HG03575 (cell line): ENCODE data around the gene OR6N2.

ENCODE experiments used
- ATAC-seq: cut with Tn5 transposase; IDR thresholded peaks from one replicate; pipeline ENCODE4 v1.9.1; 2021; ENCODE audit not compliant: unreplicated experiment, insufficient number of reproducible peaks, low FRiP score; ENCODE audit errors: extremely low read depth

OR6N2 gene

GRCh38 chr1:158781104-158781503 lies at the start of gene OR6N2:
OR6N2 (minus strand) TSS chr1:158781204; CDS start chr1:158777635, 3,569 bp downstream.
- ATAC-seq = no peak

- ATAC-seq = peak; percentile 40
Observed at GRCh38 chr1:158830074-158830677, 49.2 kb upstream of the OR6N2 start.

- no peak for ATAC-seq
Observed at GRCh38 chr1:158821723-158822122, 40.7 kb upstream of the OR6N2 start.

- peak; percentile 93 for ATAC-seq
Observed at GRCh38 chr1:158819461-158820443, 38.7 kb upstream of the OR6N2 start.

GRCh38 chr1:158818975-158819431 lies 38.0 kb upstream of the OR6N2 start:
- no peak for ATAC-seq

GRCh38 chr1:158818560-158818959 lies 37.6 kb upstream of the OR6N2 start:
- no peak for ATAC-seq

- ATAC-seq = no peak
Observed at GRCh38 chr1:158814970-158815369, 34.0 kb upstream of the OR6N2 start.

GRCh38 chr1:158813164-158813563 lies 32.2 kb upstream of the OR6N2 start:
- no peak for ATAC-seq

GRCh38 chr1:158812336-158812735 lies 31.3 kb upstream of the OR6N2 start:
- ATAC-seq = no peak

- ATAC-seq = no peak
Observed at GRCh38 chr1:158810311-158810710, 29.3 kb upstream of the OR6N2 start.

GRCh38 chr1:158809862-158810261 lies 28.9 kb upstream of the OR6N2 start:
- ATAC-seq = no peak

GRCh38 chr1:158809256-158809655 lies 28.3 kb upstream of the OR6N2 start:
- no peak for ATAC-seq

GRCh38 chr1:158806916-158807536 lies 26.0 kb upstream of the OR6N2 start:
- ATAC-seq = no peak

- no peak for ATAC-seq
Observed at GRCh38 chr1:158803678-158804077, 22.7 kb upstream of the OR6N2 start.

GRCh38 chr1:158801396-158801795 lies 20.4 kb upstream of the OR6N2 start:
- ATAC-seq = no peak

GRCh38 chr1:158800526-158800925 lies 19.5 kb upstream of the OR6N2 start:
- no peak for ATAC-seq

GRCh38 chr1:158799689-158800088 lies 18.7 kb upstream of the OR6N2 start:
- ATAC-seq = no peak

- ATAC-seq = no peak
Observed at GRCh38 chr1:158798531-158798930, 17.5 kb upstream of the OR6N2 start.

- no peak for ATAC-seq
Observed at GRCh38 chr1:158794247-158794646, 13.2 kb upstream of the OR6N2 start.

GRCh38 chr1:158793604-158794003 lies 12.6 kb upstream of the OR6N2 start:
- ATAC-seq = no peak
